Panc1 (cell line): ENCODE measurements around the gene DIAPH2. TPM values are rescaled to one million over a fixed set of nuclear protein-coding genes. Genes with fewer than 3 reads are reported as not detected.

Source experiments
- ATAC-seq: fragments of 200-7000 bp; cut with Tn5 transposase; 2 replicates; pipeline ENCODE4 v1.9.1; 2020; ENCODE audit warnings: mild to moderate bottlenecking, moderate library complexity
- BruUV-seq: library from RNA; stranded (reverse); fragments of 400-500 nt; replicated peaks from 2 replicates; lab custom pipeline; 2021; lab: Mats Ljungman, UMichigan
- CTCF ChIA-PET: fragments of 300-600 bp; sonication (Branson Sonifier 250); formaldehyde crosslinking; loops from one replicate; lab custom pipeline; 2022; ENCODE audit warnings: antibody characterized with exemption; lab: Charles Lee
- POLR2A ChIA-PET: fragments of 300-600 bp; sonication (Branson Sonifier 250); formaldehyde crosslinking; loops from one replicate; lab custom pipeline; 2022; ENCODE audit warnings: antibody characterized with exemption; lab: Charles Lee
- DNase-seq: peaks from one replicate; pipeline ENCODE4 v3.0.0-alpha.2; 2010; ENCODE audit warnings: low read depth, low spot score
- H3K27ac ChIP-seq: 2 replicates; pipeline ENCODE4 v1.5.1; 2011; ENCODE audit warnings: mild to moderate bottlenecking, low read length, inconsistent platforms
- H3K27me3 ChIP-seq: fragments of 200-500 bp; sonication (Bioruptor generic); 2 replicates; pipeline ENCODE4 v1.6.0; 2014; ENCODE audit warnings: low read length, inconsistent platforms; ENCODE audit not compliant: control insufficient read depth, insufficient read depth
- H3K36me3 ChIP-seq: fragments of 200-500 bp; sonication (Bioruptor generic); 2 replicates; pipeline ENCODE4 v1.5.1; 2014; ENCODE audit warnings: inconsistent platforms, mild to moderate bottlenecking, low read length, moderate library complexity; ENCODE audit not compliant: control insufficient read depth, insufficient read depth
- H3K4me1 ChIP-seq: 2 replicates; pipeline ENCODE4 v1.5.1; 2011; ENCODE audit warnings: inconsistent platforms, mild to moderate bottlenecking, low read length, moderate library complexity; ENCODE audit not compliant: control insufficient read depth, insufficient read depth
- H3K4me3 ChIP-seq, 2 experiments: 2 replicates each; pipeline ENCODE4 v1.5.1; 2011 to 2012; ENCODE audit warnings: low read depth in 2 of 2, low read length in 2 of 2, mild to moderate bottlenecking in 2 of 2, inconsistent platforms in 1 of 2, moderate library complexity in 1 of 2
- H3K9me3 ChIP-seq: fragments of 200-500 bp; sonication (Bioruptor generic); 2 replicates; pipeline ENCODE4 v1.5.1; 2014; ENCODE audit warnings: low read depth, mild to moderate bottlenecking, inconsistent platforms, low read length, moderate library complexity; ENCODE audit not compliant: control insufficient read depth, insufficient read depth
- CTCF ChIP-seq: fragments of 450-650 bp; IDR thresholded peaks from 2 replicates; pipeline ENCODE4 v1.5.1; 2017; ENCODE audit warnings: mild to moderate bottlenecking
- POLR2AphosphoS5 ChIP-seq: IDR thresholded peaks from 2 replicates; pipeline ENCODE4 v1.6.1; 2012; ENCODE audit warnings: mild to moderate bottlenecking, low read depth, low read length, moderate library complexity
- REST ChIP-seq, 2 experiments: IDR thresholded peaks; 2 replicates each; pipeline ENCODE4 v1.6.1; 2011 to 2012; ENCODE audit warnings: low read depth in 2 of 2, control low read depth in 1 of 2, low read length in 1 of 2, mild to moderate bottlenecking in 1 of 2, moderate library complexity in 1 of 2; ENCODE audit not compliant: insufficient read depth in 1 of 2
- SIN3A ChIP-seq: IDR thresholded peaks from 2 replicates; pipeline ENCODE4 v1.6.1; 2012; ENCODE audit warnings: low read depth, mild to moderate bottlenecking, low read length, moderate library complexity, borderline replicate concordance; ENCODE audit not compliant: insufficient read depth
- TCF7L2 ChIP-seq: IDR thresholded peaks from 2 replicates; pipeline ENCODE4 v1.6.1; 2011; ENCODE audit warnings: mild to moderate bottlenecking, low read depth, low read length, inconsistent platforms
- in situ Hi-C: cut with HindIII; loops from 2 replicates; pipeline ENCODE4 v1.10.0; 2016; ENCODE audit warnings: low sequenced_read_pairs, low pct_unique_long_range_greater_than_20kb
- intact Hi-C: fragments of 100-400 bp; cut with micrococcal nuclease; formaldehyde crosslinking; loops from one replicate; pipeline ENCODE4 v1.10.0; 2022; ENCODE audit not compliant: unreplicated experiment
- total RNA-seq: library from RNA; stranded (reverse); gene quantifications from one replicate; pipeline ENCODE4 v1.2.1, GENCODE V29; 2021; ENCODE audit not compliant: unreplicated experiment

DIAPH2 gene
- total RNA-seq, 1 experiment from 2014 or later: 17.0 TPM

- BruUV-seq: no TSS peak
- Histone ChIP-seq H3K4me3 (no peak overlapping the region), H3K27ac (no peak overlapping the region), H3K9me3 (no peaks in the 10 kb centered on the region), H3K4me1 (no peaks in the 10 kb centered on the region), H3K36me3 (no peaks in the 10 kb centered on the region), H3K27me3 (no peaks in the 10 kb centered on the region)
- ChIA-PET POLR2A (no interaction called here), CTCF (no interaction called here)
- TF ChIP-seq REST (IDR thresholded peaks at IDR 0.05; ENCODE audit: insufficient read depth in 1 of 2, low read depth in 2 of 2, low read length in 1 of 2) (no peak), CTCF (no peak), TCF7L2 (no peak), SIN3A (no peak), POLR2AphosphoS5 (no peak)
- intact Hi-C loops: no loop called here
- in situ Hi-C loops: no loop called here
- DNase-seq (no peak), ATAC-seq (no peak)
These were observed 790.3 kb downstream of the DIAPH2 start for GRCh38 chrX:97474933-97475332.

DNA sequence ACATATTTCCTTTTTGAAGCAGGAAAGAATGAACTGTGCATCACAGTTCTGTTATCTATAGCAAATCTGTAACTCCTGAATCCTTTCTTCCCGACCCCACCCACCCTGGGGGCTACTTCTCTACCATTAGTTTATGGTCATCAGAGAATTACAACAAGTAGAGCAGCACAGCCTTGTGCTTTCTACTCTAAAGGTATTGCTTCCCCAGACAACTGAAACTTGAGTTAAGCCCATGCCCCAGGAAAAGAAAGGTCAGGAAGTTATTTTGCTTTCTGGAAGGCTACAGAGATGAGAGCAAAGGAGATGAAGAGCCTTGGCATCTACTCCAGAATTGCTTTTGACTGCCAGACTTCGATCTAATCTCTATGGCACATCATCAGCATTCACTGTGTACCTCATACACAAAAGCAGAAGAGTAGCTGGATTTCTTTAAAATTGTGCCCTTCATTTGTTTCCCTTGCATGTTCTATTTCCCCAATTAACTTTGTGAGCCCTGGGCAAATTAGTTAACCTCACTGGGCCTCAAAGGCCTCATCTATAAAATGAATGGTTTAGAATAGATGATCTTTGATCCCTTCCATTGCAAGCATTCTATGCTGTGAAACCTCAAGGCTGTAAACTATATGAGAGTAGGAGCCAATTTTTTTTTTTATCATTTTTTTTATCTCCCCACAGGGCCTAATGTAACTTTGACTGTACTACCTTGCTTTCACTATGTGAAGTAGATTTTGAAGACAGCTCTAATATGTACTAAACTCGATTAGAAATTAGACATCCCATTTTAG lies 794.7 kb downstream of the DIAPH2 start:
- Histone ChIP-seq H3K27ac (no peak overlapping the region), H3K36me3 (no peaks in the 10 kb centered on the region), H3K9me3 (no peaks in the 10 kb centered on the region), H3K4me1 (no peaks in the 10 kb centered on the region), H3K4me3 (no peak overlapping the region), H3K27me3 (no peaks in the 10 kb centered on the region)
- TF ChIP-seq REST (IDR thresholded peaks at IDR 0.05; ENCODE audit: insufficient read depth in 1 of 2, low read depth in 2 of 2, low read length in 1 of 2) (no peak), TCF7L2 (no peak), SIN3A (no peak), POLR2AphosphoS5 (no peak), CTCF (no peak)
- CTCF ChIA-PET: no interaction called here
- no TSS peak for BruUV-seq
- in situ Hi-C loops: no loop called here
- intact Hi-C loops: no loop called here
- POLR2A ChIA-PET: no interaction called here
- DNase-seq (no peak), ATAC-seq (no peak)
